ENCODE data around the gene ACTA1. TPM values are rescaled to one million over a fixed set of nuclear protein-coding genes. Genes with fewer than 3 reads are reported as not detected.

The ACTA1 gene
- total and polyA plus RNA-seq, 2 of the 8 experiments (the other 6 are each of a cell fraction or from before 2014, with no cell fraction given), result 23.5 to 58.2 TPM

GRCh38 chr1:229383961-229384360 is 49.9 kb downstream of the ACTA1 start (continued):
- TF ChIP-seq TCF12 (IDR thresholded peaks at IDR 0.05; ENCODE audit: low read depth, low read length), result no peak
- no peak for TF ChIP-seq BRCA1 (IDR thresholded peaks at IDR 0.05; ENCODE audit: low read depth, low read length)
- TF ChIP-seq CTCF (IDR thresholded peaks at IDR 0.05; ENCODE audit: control extremely low read depth in 1 of 3, insufficient read depth in 1 of 3, low read depth in 1 of 3, low read length in 3 of 3), result no peak
- TF ChIP-seq MAFK (IDR thresholded peaks at IDR 0.05; ENCODE audit: low read depth, low read length), result no peak
- TF ChIP-seq KDM4A (IDR thresholded peaks at IDR 0.05; ENCODE audit: low read depth, low read length, severe bottlenecking), result no peak
- TF ChIP-seq JUND (IDR thresholded peaks at IDR 0.05; ENCODE audit: low read length), result no peak
- no peak for TF ChIP-seq SIX5 (IDR thresholded peaks at IDR 0.05; ENCODE audit: low read depth, low read length)

Measured in H1 (cell line).